Body of pancreas (tissue), 4 donors: ENCODE measurements around the gene TOMT.

Experiments
- CTCF ChIP-seq, 7 experiments: fragments of 450-650 bp in 4 of 7; fragments of 200-600 bp in 3 of 7; sonication (generic) in 3 of 7; IDR thresholded peaks; one replicate each; pipeline ENCODE4 v1.5.1; 2016 to 2019; ENCODE audit warnings: antibody characterized with exemption in 7 of 7
- POLR2A ChIP-seq, 3 donors: fragments of 450-650 bp; IDR thresholded peaks; one replicate each; pipeline ENCODE4 v1.6.1; 2016; ENCODE audit warnings: antibody characterized with exemption in 3 of 3, mild to moderate bottlenecking in 2 of 3

- no peak for TF ChIP-seq CTCF (IDR thresholded peaks at IDR 0.05)
- TF ChIP-seq POLR2A (IDR thresholded peaks at IDR 0.05): no peak
These were observed 23.7 kb downstream of the TOMT start for GRCh38 chr11:72129381-72129780.
